RWPE1 (cell line): ENCODE results near the gene MYO1D.

Source experiments
- CTCF ChIA-PET: fragments of 350-600 bp; sonication (Branson Sonifier 250); formaldehyde crosslinking; extraction: SDS; loops from one replicate; lab custom pipeline; 2021; lab: Yijun Ruan, JAX
- POLR2A ChIA-PET: fragments of 400-600 bp; formaldehyde crosslinking; extraction: SDS; loops from one replicate; lab custom pipeline; 2020; ENCODE audit warnings: antibody characterized with exemption; ENCODE audit not compliant: low non-redundant PET; lab: Yijun Ruan, JAX
- DNase-seq: peaks from one replicate; pipeline ENCODE4 v3.0.0; 2012; ENCODE audit warnings: low spot score
- H3K27ac ChIP-seq: fragments of 450-650 bp; 2 replicates; pipeline ENCODE4 v1.5.1; 2017
- CTCF ChIP-seq: fragments of 450-650 bp; conservative IDR thresholded peaks from 2 replicates; pipeline ENCODE4 v1.5.1; 2017; ENCODE audit warnings: low read depth, mild to moderate bottlenecking

MYO1D gene

GRCh38 chr17:32464374-32464773 lies 412.6 kb downstream of the MYO1D start:
- POLR2A ChIA-PET, result no interaction called here
- no peak for DNase-seq
- no peak for TF ChIP-seq CTCF
- CTCF ChIA-PET, result no interaction called here
- H3K27ac ChIP-seq, result no peak overlapping the region

GRCh38 chr17:32463304-32463703 lies 413.6 kb downstream of the MYO1D start:
- ChIA-PET POLR2A (no interaction called here), CTCF (interaction anchor here (0.6 to 1.7 kb wide), 7 partner anchors 8 to 292 kb away, joined by 3 to 6 read pairs (median 3); partner anchors contain the start of gene PSMD11)
- no peak for DNase-seq
- TF ChIP-seq CTCF, result no peak
- no peak overlapping the region for H3K27ac ChIP-seq

- CTCF ChIA-PET, result interaction anchor here (0.6 to 1.9 kb wide), 19 partner anchors 10 to 625 kb away, joined by 3 to 11 read pairs (median 4); partner anchors contain the start of gene PSMD11
- TF ChIP-seq CTCF, result peak; percentile 45
- no peak overlapping the region for H3K27ac ChIP-seq
- POLR2A ChIA-PET, result no interaction called here
- peak; percentile 51 for DNase-seq
These were observed 414.9 kb downstream of the MYO1D start for GRCh38 chr17:32461853-32462617.

- TF ChIP-seq CTCF, result no peak; the same call in 1 of the 2 replicates
- CTCF ChIA-PET, result interaction anchor here (0.6 to 1.9 kb wide), 11 partner anchors 13 to 626 kb away, joined by 3 to 11 read pairs (median 4); partner anchors contain the start of gene PSMD11
- POLR2A ChIA-PET, result no interaction called here
- DNase-seq, result no peak
- H3K27ac ChIP-seq, result no peak overlapping the region
These were observed 415.4 kb downstream of the MYO1D start for GRCh38 chr17:32461498-32461852.

GRCh38 chr17:32460054-32460453 lies 416.9 kb downstream of the MYO1D start:
- TF ChIP-seq CTCF, result no peak
- ChIA-PET POLR2A (no interaction called here), CTCF (interaction anchor here (0.7 kb wide), 1 partner anchor 265 kb away, joined by 3 read pairs; no protein-coding TSS in a partner anchor)
- no peak for DNase-seq
- no peak overlapping the region for H3K27ac ChIP-seq

GRCh38 chr17:32458371-32458770 lies 418.6 kb downstream of the MYO1D start:
- CTCF ChIA-PET, result no interaction called here
- DNase-seq, result no peak
- POLR2A ChIA-PET, result no interaction called here
- no peak for TF ChIP-seq CTCF
- H3K27ac ChIP-seq, result no peak overlapping the region
